Esophagus muscularis mucosa (tissue), 3 donors: Measurements from ENCODE around the gene KCNJ9.

ENCODE experiments used
- CTCF ChIP-seq, 3 experiments: fragments of 200-600 bp in 2 of 3; fragments of 450-650 bp in 1 of 3; sonication (generic) in 2 of 3; IDR thresholded peaks; one replicate each; pipeline ENCODE4 v1.5.1; 2017 to 2019; ENCODE audit warnings: antibody characterized with exemption in 3 of 3, mild to moderate bottlenecking in 2 of 3, moderate library complexity in 1 of 3
- POLR2A ChIP-seq: fragments of 450-650 bp; IDR thresholded peaks from one replicate; pipeline ENCODE4 v1.6.1; 2017; ENCODE audit warnings: antibody characterized with exemption, moderate library complexity, mild to moderate bottlenecking, low read depth
- POLR2AphosphoS5 ChIP-seq, 2 donors: sonication (generic); formaldehyde crosslinking; IDR thresholded peaks; one replicate each; pipeline ENCODE4 v1.6.1; 2017; ENCODE audit warnings: antibody characterized with exemption in 2 of 2

- TF ChIP-seq POLR2A (no peak), CTCF (IDR thresholded peaks at IDR 0.05) (no peak), POLR2AphosphoS5 (IDR thresholded peaks at IDR 0.05) (no peak)
Observed at GRCh38 chr1:160079448-160079847, 1.9 kb upstream of the KCNJ9 start.
